Right lobe of liver (tissue), 6 donors: ENCODE measurements around the gene AHCYL2. TPM values are rescaled to one million over a fixed set of nuclear protein-coding genes. Genes with fewer than 3 reads are reported as not detected.
"Not testable (repeated sequence)": the region's sequence is repeated elsewhere in the genome, so short reads cannot be mapped to it uniquely, and the experiment has no call there.

ENCODE experiments used
- ATAC-seq, 4 donors: fragments of 200-7000 bp; cut with Tn5 transposase; one replicate each; pipeline ENCODE4 v1.9.1; 2020; ENCODE audit warnings: mild to moderate bottlenecking in 4 of 4, moderate library complexity in 4 of 4
- DNase-seq, 3 donors: peaks; one replicate each; pipeline ENCODE4 v3.0.0-alpha.2; 2020
- H3K27ac ChIP-seq, 3 donors: fragments of 200-600 bp; one replicate each; pipeline ENCODE4 v1.8.0; 2022
- H3K27me3 ChIP-seq, 2 donors: fragments of 200-600 bp; one replicate each; pipeline ENCODE4 v1.8.0; 2022
- H3K36me3 ChIP-seq, 4 donors: fragments of 200-600 bp; sonication (generic) in 1 of 4; one replicate each; pipeline versions ENCODE4 v1.5.1 to v1.8.0; 2017 to 2022; ENCODE audit warnings: control low read depth in 1 of 4
- H3K4me1 ChIP-seq, 4 donors: fragments of 200-600 bp; sonication (generic) in 1 of 4; one replicate each; pipeline versions ENCODE4 v1.5.1 to v1.8.0; 2017 to 2022; ENCODE audit warnings: control low read depth in 1 of 4
- H3K4me3 ChIP-seq, 3 donors: fragments of 200-600 bp; one replicate each; pipeline ENCODE4 v1.8.0; 2022
- H3K9me3 ChIP-seq, 4 donors: fragments of 200-600 bp; sonication (generic) in 1 of 4; one replicate each; pipeline versions ENCODE4 v1.5.1 to v1.8.0; 2017 to 2022; ENCODE audit warnings: control low read depth in 1 of 4
- CTCF ChIP-seq, 4 donors: fragments of 200-600 bp in 3 of 4; fragments of 450-650 bp in 1 of 4; IDR thresholded peaks; one replicate each; pipeline versions ENCODE4 v1.5.1 to v1.8.0; 2016 to 2022; ENCODE audit warnings: antibody characterized with exemption in 4 of 4, mild to moderate bottlenecking in 2 of 4
- POLR2A ChIP-seq: fragments of 450-650 bp; IDR thresholded peaks from one replicate; pipeline ENCODE4 v1.6.1; 2017; ENCODE audit warnings: antibody characterized with exemption, mild to moderate bottlenecking
- WGBS: methylation state at CpG from one replicate; pipeline ENCODE4 v1.1.6; 2018; ENCODE audit warnings: low coverage, low lambda C conversion rate; ENCODE audit not compliant: insufficient coverage; ENCODE audit errors: missing lambda C conversion rate; 5-methylcytosine and 5-hydroxymethylcytosine counted together
- intact Hi-C, 2 donors: fragments of 100-400 bp; cut with DNase I; formaldehyde crosslinking; loops; one replicate each; pipeline versions ENCODE4 v1.11.2 to v1.14.1; 2022
- total RNA-seq, 6 experiments: library from RNA; depleted of rRNA in 2 of 6; stranded (reverse); fragments of >200 nt in 2 of 6; fragmentation: NEBNext Ultra II Directional in 3 of 6; extraction: Animal tissue kit (Norgen Biotek cat#: 25700) in 3 of 6; gene quantifications; one replicate each; pipeline versions ENCODE4 v1.1.0 to v1.2.4, GENCODE V29; 2016 to 2023
- donor health status: DM: no; HTN: yes; CAD: no.
- donor health status: DM: no; HTN: no; CAD: no.
- donor health status: DM: no; HTN: no; CAD: no.
- donor health status: DM: no; HTN: yes; CAD: no.
- donor health status: DM: no; HTN: yes; CAD: no.

The AHCYL2 gene
- total RNA-seq, 6 experiments from 2014 or later: 6.1 to 9.3 (median 8.0) TPM

- peaks cover 0 to 6% (median 0%) of the 10 kb centered on the region in 4 donors for H3K36me3 ChIP-seq
- intact Hi-C loops: no loop called here
- H3K4me1 ChIP-seq: no peaks in the 10 kb centered on the region
- no peak overlapping the region for H3K27ac ChIP-seq
- ATAC-seq (no peak), DNase-seq (no peak)
- no peak overlapping the region for H3K4me3 ChIP-seq
- no peaks in the 10 kb centered on the region for H3K9me3 ChIP-seq
- no peaks in the 10 kb centered on the region for H3K27me3 ChIP-seq
- no peak for TF ChIP-seq CTCF (IDR thresholded peaks at IDR 0.05)
- no peak for TF ChIP-seq POLR2A
Observed at GRCh38 chr7:129405527-129405926, 180.7 kb downstream of the AHCYL2 start.

GRCh38 chr7:129410238-129410637, 185.4 kb downstream of the AHCYL2 start:
- H3K9me3 ChIP-seq, H3K4me1 ChIP-seq, H3K4me3 ChIP-seq, DNase-seq, H3K27ac ChIP-seq, ATAC-seq, H3K27me3 ChIP-seq, H3K36me3 ChIP-seq, intact Hi-C loops: not testable (repeated sequence)
- 79% methylated on average over 8 of the region's 8 CpGs for WGBS

- DNase-seq: no peak
- H3K9me3 ChIP-seq: no peaks in the 10 kb centered on the region
- ATAC-seq: no peak
- H3K4me3 ChIP-seq: no peak overlapping the region
- H3K27me3 ChIP-seq: no peaks in the 10 kb centered on the region
- WGBS: 95% methylated on average over 3 of the region's 4 CpGs
- intact Hi-C loops: no loop called here
- TF ChIP-seq CTCF (IDR thresholded peaks at IDR 0.05) (no peak), POLR2A (no peak)
- no peaks in the 10 kb centered on the region for H3K4me1 ChIP-seq
- no peaks in the 10 kb centered on the region for H3K36me3 ChIP-seq
- no peak overlapping the region for H3K27ac ChIP-seq
Observed at GRCh38 chr7:129412501-129412900, 187.7 kb downstream of the AHCYL2 start.

GRCh38 chr7:129417073-129417472, 192.2 kb downstream of the AHCYL2 start:
- Histone ChIP-seq H3K4me3 (no peak overlapping the region), H3K4me1 (no peaks in the 10 kb centered on the region), H3K27me3 (no peaks in the 10 kb centered on the region), H3K36me3 (no peaks in the 10 kb centered on the region), H3K27ac (no peak overlapping the region), H3K9me3 (no peaks in the 10 kb centered on the region)
- TF ChIP-seq POLR2A (no peak), CTCF (IDR thresholded peaks at IDR 0.05) (no peak)
- ATAC-seq (no peak), DNase-seq (no peak)
- intact Hi-C loops: no loop called here
- WGBS: 100% methylated on average over 5 of the region's 5 CpGs

GRCh38 chr7:129421717-129422250, 197.0 kb downstream of the AHCYL2 start:
- Histone ChIP-seq H3K27me3 (no peaks in the 10 kb centered on the region), H3K27ac (no peak overlapping the region), H3K36me3 (no peaks in the 10 kb centered on the region), H3K4me1 (no peaks in the 10 kb centered on the region), H3K4me3 (no peak overlapping the region), H3K9me3 (no peaks in the 10 kb centered on the region)
- intact Hi-C loops: no loop called here
- TF ChIP-seq CTCF (IDR thresholded peaks at IDR 0.05): no peak
- TF ChIP-seq POLR2A: no peak
- WGBS: 40% methylated on average over 2 of the region's 2 CpGs
- no peak for DNase-seq
- ATAC-seq: no peak
